Renal cortex interstitium (tissue), 11 donors: Measurements from ENCODE around the gene ACVR1B. TPM values are rescaled to one million over a fixed set of nuclear protein-coding genes. Genes with fewer than 3 reads are reported as not detected.

Experiments used
- DNase-seq, 11 donors: peaks; one replicate each; pipeline ENCODE4 v3.0.0-alpha.2; 2013; ENCODE audit warnings: low read depth in 9 of 11, low spot score in 4 of 11; ENCODE audit errors: extremely low read depth in 1 of 11
- polyA plus RNA-seq, 3 donors: library from polyadenylated mRNA; unstranded; fragments of 120-200 nt; gene quantifications; one replicate each; pipeline ENCODE4 v1.2.1, GENCODE V29; 2013; ENCODE audit not compliant: insufficient read length in 3 of 3

Gene ACVR1B
- polyA plus RNA-seq, 3 donors = 52.6 to 59.3 (median 54.1) TPM

DNA sequence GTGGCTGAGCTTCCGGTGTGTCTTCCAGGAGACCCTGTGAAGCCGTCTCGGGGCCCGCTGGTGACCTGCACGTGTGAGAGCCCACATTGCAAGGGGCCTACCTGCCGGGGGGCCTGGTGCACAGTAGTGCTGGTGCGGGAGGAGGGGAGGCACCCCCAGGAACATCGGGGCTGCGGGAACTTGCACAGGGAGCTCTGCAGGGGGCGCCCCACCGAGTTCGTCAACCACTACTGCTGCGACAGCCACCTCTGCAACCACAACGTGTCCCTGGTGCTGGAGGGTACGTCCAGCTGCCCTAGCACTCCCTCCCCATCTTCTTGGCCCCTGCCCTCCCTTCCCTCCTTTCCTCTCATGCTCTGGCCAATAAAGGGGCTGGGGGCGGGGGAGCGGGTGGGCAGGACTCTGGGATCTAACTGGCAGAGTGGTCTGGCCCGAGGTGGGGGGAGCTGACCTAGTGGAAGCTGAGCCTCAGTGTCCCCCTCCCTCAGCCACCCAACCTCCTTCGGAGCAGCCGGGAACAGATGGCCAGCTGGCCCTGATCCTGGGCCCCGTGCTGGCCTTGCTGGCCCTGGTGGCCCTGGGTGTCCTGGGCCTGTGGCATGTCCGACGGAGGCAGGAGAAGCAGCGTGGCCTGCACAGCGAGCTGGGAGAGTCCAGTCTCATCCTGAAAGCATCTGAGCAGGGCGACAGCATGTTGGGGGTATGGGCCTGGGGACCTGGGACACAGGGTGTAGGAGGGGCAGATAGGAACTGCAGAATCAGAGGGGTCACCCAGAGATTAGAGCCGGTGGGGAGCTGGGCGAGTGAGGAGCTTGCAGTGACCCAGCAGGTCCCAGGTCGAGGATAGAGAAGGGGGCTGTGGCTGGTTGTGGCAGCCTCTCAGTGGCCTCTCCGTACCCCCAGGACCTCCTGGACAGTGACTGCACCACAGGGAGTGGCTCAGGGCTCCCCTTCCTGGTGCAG lies 38.1 kb upstream of the ACVR1B start:
- DNase-seq = no peak

DNA sequence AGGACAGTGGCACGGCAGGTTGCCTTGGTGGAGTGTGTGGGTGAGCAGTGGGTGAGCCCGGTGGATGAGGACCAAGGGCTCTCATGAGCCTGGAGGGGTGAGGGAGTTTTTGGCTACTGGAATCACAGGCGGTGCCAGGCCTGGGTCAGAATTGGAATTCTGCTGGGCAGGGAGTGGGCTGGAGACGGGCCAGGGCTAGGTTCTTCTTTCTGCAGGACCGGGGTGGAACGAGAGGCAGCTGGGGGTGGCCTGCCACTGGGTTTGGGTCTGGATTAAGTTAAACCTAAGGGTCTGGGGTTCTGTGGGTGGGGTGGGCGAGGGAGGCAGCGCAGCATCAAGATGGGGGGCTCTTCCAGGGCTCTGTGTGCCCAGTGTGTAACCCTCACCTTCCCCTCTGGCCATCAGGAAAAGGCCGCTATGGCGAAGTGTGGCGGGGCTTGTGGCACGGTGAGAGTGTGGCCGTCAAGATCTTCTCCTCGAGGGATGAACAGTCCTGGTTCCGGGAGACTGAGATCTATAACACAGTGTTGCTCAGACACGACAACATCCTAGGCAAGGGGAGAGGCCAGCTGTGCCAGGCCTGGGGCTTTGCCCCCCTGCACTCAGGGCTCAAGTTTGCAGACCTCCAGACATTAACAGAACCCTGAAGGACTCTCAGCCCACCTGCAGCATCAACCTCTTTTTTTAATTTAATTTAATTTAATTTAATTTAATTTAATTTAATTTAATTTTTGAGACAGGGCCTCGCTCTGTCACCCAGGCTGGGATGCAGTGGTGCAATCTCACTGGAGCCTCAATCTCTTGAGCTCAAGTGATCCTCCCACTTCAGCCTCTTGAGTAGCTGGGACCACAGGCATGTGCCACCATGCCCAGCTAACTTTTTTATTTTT lies 37.2 kb upstream of the ACVR1B start:
- no peak for DNase-seq

DNA sequence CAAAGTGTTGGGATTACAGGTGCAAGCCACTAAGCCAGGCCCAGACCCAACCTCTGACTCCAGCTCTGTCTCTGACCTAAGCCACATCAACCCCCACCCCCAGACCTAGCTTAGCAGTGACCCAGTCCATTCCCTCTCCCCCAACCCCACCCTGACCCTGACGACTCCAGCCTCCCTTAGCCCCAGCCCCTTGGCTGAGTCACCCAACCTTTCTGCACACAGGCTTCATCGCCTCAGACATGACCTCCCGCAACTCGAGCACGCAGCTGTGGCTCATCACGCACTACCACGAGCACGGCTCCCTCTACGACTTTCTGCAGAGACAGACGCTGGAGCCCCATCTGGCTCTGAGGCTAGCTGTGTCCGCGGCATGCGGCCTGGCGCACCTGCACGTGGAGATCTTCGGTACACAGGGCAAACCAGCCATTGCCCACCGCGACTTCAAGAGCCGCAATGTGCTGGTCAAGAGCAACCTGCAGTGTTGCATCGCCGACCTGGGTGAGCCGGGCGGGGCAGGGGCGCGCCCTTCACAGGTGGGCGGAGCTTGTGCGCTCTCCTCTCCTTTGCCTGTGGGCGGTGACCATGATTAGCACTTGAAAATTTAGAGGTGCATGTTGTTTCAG lies 36.4 kb upstream of the ACVR1B start:
- DNase-seq = no peak

DNA sequence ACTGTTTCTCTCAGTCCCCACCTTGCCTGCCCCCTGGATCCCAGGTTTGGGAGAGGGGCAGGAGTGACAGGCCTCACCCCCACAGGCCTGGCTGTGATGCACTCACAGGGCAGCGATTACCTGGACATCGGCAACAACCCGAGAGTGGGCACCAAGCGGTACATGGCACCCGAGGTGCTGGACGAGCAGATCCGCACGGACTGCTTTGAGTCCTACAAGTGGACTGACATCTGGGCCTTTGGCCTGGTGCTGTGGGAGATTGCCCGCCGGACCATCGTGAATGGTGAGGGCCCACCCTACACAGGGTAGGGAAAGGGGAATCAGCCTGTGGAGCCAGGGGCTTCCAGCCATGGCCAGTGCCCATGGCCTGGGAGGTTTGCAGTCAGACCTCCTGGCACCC lies 35.5 kb upstream of the ACVR1B start:
- DNase-seq = no peak

DNA sequence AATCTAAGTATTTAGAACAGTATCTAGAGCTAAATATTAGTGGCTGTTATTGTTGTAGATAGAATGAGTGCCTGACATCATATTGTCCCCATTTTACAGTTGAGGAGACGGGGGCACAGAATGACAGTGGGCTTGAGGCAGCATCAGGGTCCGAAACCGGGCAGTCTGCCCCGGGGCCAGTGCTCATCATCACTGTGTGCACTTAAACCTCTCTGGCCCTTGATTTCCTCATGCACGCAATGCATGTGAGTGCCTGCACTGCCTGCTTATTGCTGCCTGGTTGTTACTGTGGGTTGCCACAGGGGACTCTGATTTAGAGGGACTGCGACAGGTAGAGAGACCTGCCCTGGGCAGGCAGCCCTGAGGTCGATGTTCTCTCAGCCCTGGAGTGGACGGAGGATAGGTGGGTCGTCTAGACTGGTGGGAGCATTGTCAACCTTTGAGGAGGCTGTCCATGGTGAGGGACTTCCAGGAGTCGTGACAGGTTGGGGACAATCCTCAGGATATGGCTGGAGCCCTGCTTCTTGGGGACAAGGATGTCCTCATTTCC lies 34.4 kb upstream of the ACVR1B start:
- no peak for DNase-seq

DNA sequence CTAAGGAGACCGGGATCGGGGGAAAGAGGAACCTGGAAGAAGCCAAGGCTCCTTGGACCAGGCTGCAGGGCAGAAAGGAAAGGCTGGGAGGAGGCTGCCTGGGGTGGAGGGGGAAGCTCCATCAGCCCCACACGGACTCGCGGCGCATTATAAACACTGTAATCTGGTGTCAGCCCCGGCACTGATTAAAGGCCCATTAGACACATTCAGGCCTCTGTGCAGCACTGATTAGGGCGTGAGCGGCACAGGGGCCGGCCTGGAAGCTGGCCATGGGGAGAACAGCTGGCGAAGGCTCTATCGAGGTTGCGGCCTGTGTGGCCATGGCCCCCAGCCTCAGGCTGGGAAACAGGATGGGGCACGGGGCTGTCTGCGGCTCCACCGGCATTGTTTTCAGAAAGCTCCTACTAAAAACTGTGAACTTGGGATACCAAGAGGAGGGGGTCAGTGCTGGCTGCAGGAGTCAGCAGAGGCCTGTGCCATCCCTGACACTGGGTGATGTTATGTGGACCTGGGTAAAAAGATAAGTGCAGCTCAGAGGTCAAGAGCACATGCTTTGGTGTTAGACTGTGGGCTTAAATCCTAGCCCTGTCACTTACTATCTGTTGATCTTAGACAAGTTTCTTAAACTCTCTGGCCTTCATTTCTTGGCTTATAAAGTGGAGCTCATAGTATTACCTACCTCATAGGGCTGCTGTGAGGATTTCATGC lies 33.6 kb upstream of the ACVR1B start:
- no peak for DNase-seq

DNA sequence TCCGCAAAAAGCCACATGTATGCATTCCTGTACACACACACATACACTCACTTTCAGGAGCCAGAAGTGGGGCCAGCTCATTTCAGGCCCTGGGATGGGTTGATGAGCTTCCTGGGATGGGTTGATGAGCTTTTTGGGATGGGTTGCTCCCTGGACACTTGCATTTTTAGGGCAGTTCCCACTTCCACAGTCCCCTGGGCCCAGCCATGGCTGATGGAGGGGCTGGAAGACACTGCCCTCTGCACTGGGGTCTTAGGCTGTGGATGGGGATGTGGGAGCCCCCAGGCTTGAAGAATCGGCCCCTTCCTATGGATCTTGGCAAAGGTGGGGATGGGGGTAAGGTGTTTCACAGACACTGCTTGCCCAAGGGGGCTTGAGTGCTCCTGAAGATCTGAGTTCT lies 31.5 kb upstream of the ACVR1B start:
- no peak for DNase-seq

DNA sequence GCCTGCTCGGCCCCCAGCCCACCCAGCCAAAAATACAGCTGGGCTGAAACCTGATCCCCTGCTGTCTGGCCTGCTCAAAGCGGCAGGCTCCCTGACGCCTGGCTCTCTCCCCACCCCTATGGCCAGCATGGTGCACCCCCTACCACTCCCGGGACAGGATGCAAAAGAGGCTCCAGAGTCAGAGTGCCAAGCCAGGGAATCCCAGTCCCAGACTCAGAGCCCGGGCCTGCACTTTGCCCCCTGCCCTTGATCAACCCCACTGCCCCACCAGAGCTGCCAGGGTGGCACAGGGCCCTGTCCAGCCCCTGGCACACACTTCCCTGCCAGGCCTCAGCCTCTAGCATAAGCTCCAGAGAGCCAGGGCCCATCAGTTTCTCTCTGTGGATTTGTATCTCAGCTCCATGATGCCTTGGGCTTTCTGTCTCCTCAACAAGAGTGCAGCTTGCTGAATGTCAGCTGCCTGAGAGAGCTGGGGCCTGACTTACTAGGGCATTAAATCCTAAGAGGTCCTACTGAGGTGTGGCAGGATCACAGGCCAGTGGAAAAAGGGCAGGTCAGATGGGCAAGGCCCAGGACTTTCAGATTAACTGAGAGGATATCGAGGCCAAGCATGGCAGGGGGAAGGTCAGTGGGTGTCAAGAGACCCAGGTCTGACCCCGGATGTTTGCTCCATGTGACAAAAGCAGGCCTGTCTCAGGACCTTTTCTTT lies 30.3 kb upstream of the ACVR1B start:
- DNase-seq = no peak

DNA sequence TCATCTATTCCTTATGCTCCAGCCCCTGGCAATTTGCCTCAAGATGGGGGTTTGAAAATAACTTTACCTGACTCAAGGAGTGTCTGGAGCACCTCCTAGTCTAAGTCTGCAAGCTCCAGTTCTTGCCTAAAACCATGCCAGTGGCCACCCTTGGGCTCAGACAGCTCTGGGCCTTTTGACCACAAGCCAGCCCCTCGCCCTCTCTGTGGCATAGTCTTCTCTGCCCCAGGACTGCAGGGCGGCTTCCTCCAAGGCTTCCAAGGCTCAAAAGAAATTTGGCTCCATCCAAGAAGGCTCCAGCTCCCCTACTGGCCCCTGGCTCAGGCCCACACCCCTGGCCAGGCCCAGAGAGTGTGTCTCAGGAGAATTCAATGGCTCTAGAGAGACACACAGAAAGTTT lies 29.4 kb upstream of the ACVR1B start:
- DNase-seq = no peak

DNA sequence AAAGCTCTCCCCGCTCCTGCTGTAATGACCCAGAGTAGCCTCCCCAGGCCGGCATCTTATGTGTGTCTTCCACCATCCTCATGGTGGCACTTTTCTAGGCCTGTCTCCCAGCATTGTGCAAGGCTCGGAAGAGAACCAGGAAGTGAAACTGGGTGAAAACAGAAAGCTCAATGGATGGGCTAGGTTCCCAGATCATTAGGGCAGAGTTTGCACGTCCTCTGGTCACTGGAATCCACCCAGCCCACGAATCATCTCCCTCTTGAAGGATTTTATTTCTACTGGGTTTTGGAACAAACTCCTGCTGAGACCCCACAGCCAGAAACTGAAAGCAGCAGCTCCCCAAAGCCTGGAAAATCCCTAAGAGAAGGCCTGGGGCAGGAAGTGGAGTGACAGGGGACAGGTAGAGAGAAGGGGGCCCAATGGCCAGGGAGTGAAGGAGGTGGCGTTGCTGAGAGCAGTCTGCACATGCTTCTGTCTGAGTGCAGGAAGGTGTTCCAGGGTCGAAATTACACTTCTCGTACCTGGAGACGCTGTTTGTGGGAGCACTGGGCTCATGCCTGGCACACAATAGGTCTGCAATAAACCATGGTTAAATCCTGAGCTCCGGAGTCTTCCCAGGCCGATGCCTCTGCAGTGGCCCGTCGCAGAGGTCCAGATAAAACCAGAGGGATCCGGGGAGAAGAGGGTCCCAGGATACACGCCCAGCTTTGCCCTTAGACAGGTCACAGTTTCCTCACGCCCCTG lies 28.6 kb upstream of the ACVR1B start:
- no peak for DNase-seq

DNA sequence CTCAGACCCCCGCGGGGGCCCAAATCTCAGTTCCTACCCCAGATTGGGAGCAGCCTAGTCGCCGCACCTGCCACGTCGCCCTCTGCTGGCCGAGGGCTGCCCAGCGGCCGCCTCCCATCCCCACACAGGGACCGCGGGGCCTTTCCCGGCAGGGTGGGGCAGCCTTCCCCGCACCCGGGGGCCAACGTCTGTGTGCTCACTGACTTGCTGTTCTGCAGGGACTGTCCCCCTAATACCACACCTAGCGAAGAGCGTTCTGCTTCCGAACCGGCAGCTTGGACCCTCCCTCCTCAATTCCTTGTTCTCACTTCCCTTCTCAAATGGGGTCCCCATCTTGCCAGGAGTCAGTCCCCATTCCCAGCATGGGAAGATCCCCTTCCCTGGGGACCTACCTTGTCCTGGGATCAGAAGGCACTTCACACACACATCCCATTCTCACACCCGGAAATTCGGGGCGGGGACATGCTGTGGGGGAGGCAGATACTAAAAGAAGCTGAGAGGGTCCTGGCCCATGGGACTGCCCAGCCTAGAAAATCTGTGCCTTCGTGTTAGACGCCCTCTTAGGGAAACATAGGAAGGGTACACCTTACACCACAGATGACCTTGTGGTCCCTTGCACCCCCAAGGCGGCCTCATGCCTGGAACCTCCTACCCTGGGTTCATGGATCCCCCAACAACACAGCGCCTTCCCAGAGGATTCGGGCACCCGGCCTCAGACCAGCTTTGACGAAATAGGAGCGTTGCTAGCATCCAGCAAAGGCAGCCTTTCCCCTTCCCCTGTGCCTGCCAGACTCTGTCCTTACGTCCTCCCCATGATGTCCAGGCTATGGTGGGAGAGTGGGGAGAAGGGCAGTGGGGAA lies 27.8 kb upstream of the ACVR1B start:
- DNase-seq = no peak

DNA sequence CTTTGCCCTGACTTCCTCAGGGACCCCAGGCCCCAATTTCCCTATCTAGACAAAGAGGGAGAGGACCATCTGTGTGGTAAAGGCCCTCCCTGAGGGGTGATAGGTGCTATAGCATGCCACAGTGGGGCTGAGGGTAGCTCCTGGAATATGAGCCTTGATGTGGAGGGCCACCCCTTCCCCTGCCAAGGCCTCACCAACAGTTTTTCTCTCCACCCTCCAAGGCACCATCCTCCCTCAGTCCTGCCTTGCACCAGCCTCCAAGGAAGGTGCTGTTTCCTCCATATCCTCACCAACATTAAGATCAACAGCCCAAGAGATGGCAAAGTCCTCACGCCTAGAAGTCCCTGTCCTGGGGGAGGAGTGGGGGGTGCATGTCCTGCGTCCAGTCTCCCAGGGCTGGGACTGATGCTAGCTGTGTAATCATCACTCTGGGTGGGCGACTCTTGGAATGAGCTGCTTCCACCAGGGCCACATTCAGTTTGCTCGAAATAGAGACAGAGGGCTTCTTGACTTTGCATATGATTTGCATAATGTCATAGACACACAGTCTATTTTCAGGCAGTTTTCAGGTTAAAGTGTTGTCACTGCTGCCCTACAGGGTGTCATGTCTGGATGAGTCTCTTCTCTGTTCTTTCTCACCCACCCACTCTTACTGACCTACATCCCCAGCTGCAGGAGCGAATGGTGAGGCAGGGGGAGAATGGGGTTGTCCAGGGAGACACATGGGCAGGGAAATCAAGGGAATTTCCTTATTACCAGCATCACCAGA lies 26.8 kb upstream of the ACVR1B start:
- no peak for DNase-seq

DNA sequence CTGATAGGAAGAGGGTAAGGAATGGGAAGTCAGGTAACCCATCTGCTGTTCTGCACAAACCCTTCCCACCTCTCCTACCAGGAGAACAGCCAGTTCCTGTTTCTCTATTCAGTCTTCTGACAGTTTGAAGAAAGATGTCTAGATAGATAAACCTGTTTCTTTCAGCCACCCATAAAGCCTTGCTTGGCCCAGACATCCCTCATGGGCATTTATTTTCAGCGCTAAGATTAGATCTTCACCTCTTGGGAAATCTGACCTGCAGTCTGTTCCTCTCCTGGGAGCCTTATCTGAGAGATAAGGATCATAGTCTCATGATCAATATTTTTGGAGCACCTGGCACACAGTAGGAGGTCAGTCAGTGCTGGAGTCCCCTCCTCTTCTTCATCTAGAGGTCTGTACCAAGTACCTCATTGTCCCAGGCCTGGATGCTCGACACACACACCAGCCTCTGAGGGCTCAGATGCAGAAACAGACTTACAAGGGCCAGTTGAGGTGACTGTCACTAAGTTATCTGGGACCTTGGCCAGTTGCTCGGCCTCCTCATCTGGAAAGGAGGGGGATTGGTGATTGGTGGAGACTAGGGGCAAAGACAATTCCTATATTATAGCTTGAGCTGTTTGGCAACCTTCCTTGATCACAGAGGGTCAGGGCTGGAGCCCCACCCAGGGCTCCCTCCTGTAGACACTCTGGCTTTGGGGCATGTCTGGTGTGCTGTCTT lies 26.0 kb upstream of the ACVR1B start:
- no peak for DNase-seq

DNA sequence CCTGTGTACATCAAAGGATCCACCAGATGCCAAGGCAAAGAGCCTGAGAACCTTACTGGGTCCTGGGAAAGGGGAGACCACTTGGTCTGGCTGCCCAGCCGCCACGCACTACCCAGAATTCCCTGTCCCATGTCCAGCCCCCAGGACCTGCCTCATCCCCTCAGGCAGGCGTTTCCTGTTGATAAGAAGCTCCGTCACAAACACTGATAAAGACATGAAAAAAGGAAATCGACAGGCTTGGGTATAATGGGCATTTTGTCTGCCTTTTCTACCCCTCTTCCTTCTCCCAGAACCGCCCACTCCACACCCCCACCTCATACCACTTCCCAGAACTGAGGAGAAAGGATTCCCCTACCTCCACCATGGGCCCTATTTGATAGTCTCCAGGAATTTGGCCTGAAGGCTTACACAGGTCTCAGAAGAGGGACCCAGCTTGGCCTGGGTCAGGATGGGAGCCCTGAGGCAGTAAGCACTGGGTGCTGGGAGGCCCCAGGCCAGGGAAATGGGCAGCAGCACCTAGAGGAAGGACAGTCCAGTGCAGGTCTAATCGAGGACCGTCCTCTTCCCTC lies 25.4 kb upstream of the ACVR1B start:
- no peak for DNase-seq

DNA sequence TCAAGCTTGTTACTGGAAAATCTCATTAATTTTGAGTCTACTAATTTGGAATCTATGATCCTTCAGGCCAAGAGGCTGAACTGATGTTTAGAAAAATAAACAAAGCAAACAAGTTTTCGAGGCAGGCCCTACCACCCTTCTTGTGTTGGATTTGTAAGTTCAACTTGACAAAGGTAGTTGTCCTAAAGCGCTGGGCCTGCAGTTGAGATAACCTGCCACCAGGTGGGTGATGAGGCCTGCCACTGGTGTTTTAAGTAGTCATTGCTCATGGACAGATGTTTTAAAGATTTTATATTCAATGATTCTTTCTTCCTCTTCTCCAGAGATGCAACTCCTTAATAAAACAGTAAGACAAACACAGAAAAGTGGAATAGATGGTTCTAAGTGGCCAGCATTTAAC lies 24.8 kb upstream of the ACVR1B start:
- no peak for DNase-seq
